WTC11 (cell line): ENCODE data around the gene C1QTNF9B. TPM values are rescaled to one million over a fixed set of nuclear protein-coding genes. Genes with fewer than 3 reads are reported as not detected.

Experiments
- total RNA-seq: library from RNA; stranded (reverse); gene quantifications from 3 replicates; pipeline ENCODE4 v1.2.3, GENCODE V29; 2021

C1QTNF9B gene
- total RNA-seq, 1 experiment from 2014 or later = 0.20 TPM

Other genes starting within 250 kb of the C1QTNF9B start
- 24.8 to 30.5 TPM (median 28.1 TPM) in 3 replicates for gene MIPEP, start 8.1 kb downstream of the C1QTNF9B start, total RNA-seq